Left ventricle myocardium inferior (tissue), 1 donor: Measurements from ENCODE around the gene CCL20. TPM values are rescaled to one million over a fixed set of nuclear protein-coding genes. Genes with fewer than 3 reads are reported as not detected.

ENCODE experiments used
- DNase-seq: peaks from one replicate; pipeline ENCODE4 v3.0.0-alpha.2; 2020
- H3K27ac ChIP-seq: fragments of 200-600 bp; replicated peaks from 2 replicates; pipeline ENCODE4 v1.8.0; 2021
- H3K27me3 ChIP-seq: fragments of 200-600 bp; 2 replicates; pipeline ENCODE4 v1.8.0; 2021; ENCODE audit warnings: low read depth
- H3K36me3 ChIP-seq: fragments of 200-600 bp; 2 replicates; pipeline ENCODE4 v1.8.0; 2021
- H3K4me1 ChIP-seq: fragments of 200-600 bp; 2 replicates; pipeline ENCODE4 v1.8.0; 2021
- H3K4me3 ChIP-seq: fragments of 200-600 bp; 2 replicates; pipeline ENCODE4 v1.8.0; 2021; ENCODE audit warnings: mild to moderate bottlenecking, moderate library complexity
- H3K9me3 ChIP-seq: fragments of 200-600 bp; replicated peaks from 2 replicates; pipeline ENCODE4 v1.8.0; 2021
- CTCF ChIP-seq: fragments of 200-600 bp; IDR thresholded peaks from 2 replicates; pipeline ENCODE4 v1.8.0; 2021; ENCODE audit warnings: antibody characterized with exemption, mild to moderate bottlenecking, borderline replicate concordance
- intact Hi-C: fragments of 100-400 bp; cut with micrococcal nuclease; formaldehyde crosslinking; loops from one replicate; pipeline ENCODE4 v1.11.0; 2022
- total RNA-seq: library from RNA; stranded (reverse); fragmentation: NEBNext Ultra II Directional; extraction: Animal tissue kit (Norgen Biotek cat#: 25700); gene quantifications from one replicate; pipeline ENCODE4 v1.2.1, GENCODE V29; 2021
- donor health status: DM: no; HTN: yes; CAD: no; lungs with severe emphysema.

Gene CCL20
- total RNA-seq, 1 donor from 2014 or later: not detected

- H3K4me3 ChIP-seq: no peak overlapping the region
- no peaks in the 10 kb centered on the region for H3K27me3 ChIP-seq
- H3K9me3 ChIP-seq: no peaks in the 10 kb centered on the region
- intact Hi-C loops: no loop called here
- DNase-seq: no peak
- no peak overlapping the region for H3K27ac ChIP-seq
- H3K36me3 ChIP-seq: no peaks in the 10 kb centered on the region
- TF ChIP-seq CTCF: no peak
- no peaks in the 10 kb centered on the region for H3K4me1 ChIP-seq
Measured at GRCh38 chr2:227826563-227826962, 12.9 kb downstream of the CCL20 start.

- H3K36me3 ChIP-seq: no peaks in the 10 kb centered on the region
- no peaks in the 10 kb centered on the region for H3K27me3 ChIP-seq
- DNase-seq: no peak
- TF ChIP-seq CTCF: no peak
- H3K27ac ChIP-seq: no peak overlapping the region
- no peaks in the 10 kb centered on the region for H3K9me3 ChIP-seq
- intact Hi-C loops: no loop called here
- no peaks in the 10 kb centered on the region for H3K4me1 ChIP-seq
- no peak overlapping the region for H3K4me3 ChIP-seq
Measured at GRCh38 chr2:227827143-227827542, 13.5 kb downstream of the CCL20 start.

- no peak for DNase-seq
- Histone ChIP-seq H3K4me3 (no peak overlapping the region), H3K36me3 (no peaks in the 10 kb centered on the region), H3K27me3 (no peaks in the 10 kb centered on the region), H3K4me1 (no peaks in the 10 kb centered on the region), H3K9me3 (no peaks in the 10 kb centered on the region), H3K27ac (no peak overlapping the region)
- intact Hi-C loops: no loop called here
- TF ChIP-seq CTCF: no peak
Measured at GRCh38 chr2:227828477-227828912, 14.9 kb downstream of the CCL20 start.

GRCh38 chr2:227829337-227829736, 15.7 kb downstream of the CCL20 start:
- DNase-seq: no peak
- intact Hi-C loops: no loop called here
- TF ChIP-seq CTCF: no peak
- Histone ChIP-seq H3K27me3 (no peaks in the 10 kb centered on the region), H3K4me3 (no peak overlapping the region), H3K27ac (no peak overlapping the region), H3K36me3 (no peaks in the 10 kb centered on the region), H3K4me1 (no peaks in the 10 kb centered on the region), H3K9me3 (no peaks in the 10 kb centered on the region)

GRCh38 chr2:227834423-227834822, 20.8 kb downstream of the CCL20 start:
- DNase-seq: no peak
- TF ChIP-seq CTCF: no peak
- peaks cover 4% of the 10 kb centered on the region for H3K9me3 ChIP-seq
- intact Hi-C loops: no loop called here
- no peaks in the 10 kb centered on the region for H3K27me3 ChIP-seq
- no peaks in the 10 kb centered on the region for H3K4me1 ChIP-seq
- no peak overlapping the region for H3K4me3 ChIP-seq
- no peak overlapping the region for H3K27ac ChIP-seq
- H3K36me3 ChIP-seq: no peaks in the 10 kb centered on the region
